Activated CD4-positive, alpha-beta T cell treated with anti-CD3 and anti-CD28 coated beads, Interleukin-10, Interleukin-2, amounts not matched to agents 100 ng/mL and 50 ng/mL, durations not matched to agents 16 hours and 8 hours (primary cell): Measurements from ENCODE around the gene PHKA2.

ENCODE experiments used
- DNase-seq: peaks from one replicate; pipeline ENCODE4 v3.0.0-alpha.2; 2020

Gene PHKA2

GRCh38 chrX:18920566-18920965, 63.3 kb downstream of the PHKA2 start:
- no peak for DNase-seq

- DNase-seq: no peak
These were observed 63.8 kb downstream of the PHKA2 start for GRCh38 chrX:18920079-18920478.

DNA sequence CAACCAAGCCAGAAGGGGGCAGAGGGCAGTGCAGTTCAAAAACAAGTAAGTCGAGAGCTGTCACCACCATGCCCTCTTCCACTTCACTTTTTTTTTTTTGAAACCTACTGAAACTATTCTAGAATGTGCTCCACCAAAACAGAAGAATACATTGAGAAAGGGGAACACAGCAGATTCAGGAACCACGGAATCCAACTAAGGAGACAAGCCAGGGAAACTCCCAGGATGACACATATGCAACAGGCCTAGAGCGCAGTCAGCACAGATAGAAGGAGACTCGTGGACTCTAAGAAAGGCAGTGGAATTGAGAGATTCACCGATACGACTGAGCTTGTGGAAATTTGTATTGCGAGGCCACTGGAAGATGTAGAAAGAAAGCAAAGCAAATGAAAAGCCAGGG, 66.1 kb downstream of the PHKA2 start:
- no peak for DNase-seq

DNA sequence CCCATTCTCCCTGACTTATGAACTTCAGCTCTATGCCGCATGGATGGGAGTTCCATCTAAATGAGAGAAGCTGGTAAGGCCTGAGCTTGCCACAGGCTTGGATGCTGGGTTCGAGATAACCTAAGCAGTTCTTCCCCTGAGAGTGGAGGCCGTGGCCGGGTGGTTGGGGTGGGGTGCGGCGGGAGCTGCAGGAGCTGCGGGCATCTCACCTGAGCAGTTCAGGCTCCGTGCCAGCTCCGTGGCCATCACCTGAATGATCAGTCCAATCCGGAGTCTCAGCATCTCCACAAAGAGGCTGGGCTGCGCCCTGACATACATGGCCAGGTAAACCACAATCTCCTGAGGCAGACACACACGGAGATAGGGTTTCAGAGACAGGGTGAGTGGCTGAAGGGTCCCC, 77.6 kb downstream of the PHKA2 start:
- no peak for DNase-seq

DNA sequence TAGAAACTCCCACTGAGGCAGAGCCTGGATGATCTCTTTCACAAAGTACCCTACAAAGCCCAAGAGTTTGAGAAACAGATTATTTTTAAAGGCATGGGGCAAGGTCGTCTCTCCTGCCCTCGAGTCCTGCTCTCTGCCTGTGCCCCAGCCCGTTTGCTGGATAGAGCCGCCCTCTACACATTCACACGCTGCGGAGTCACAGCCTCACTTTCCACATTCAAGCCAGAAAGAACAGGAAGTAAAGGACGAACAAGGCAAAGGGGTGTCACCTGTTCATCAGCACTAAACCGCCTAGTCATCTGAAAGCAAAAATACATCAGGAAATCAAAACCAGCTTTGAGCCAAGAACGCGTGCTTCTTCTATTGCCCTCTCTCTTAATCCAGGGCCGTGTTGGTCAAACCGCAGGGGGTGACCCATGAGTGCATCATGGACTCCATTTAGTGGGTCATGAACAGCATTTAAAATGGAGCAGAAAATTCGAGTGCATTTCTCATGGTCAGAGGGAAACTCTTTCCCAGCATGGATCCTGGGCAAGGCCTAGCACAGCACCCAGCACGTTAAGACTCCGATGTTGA, 83.4 kb downstream of the PHKA2 start:
- DNase-seq: no peak

GRCh38 chrX:18899796-18900380, 84.0 kb downstream of the PHKA2 start:
- no peak for DNase-seq

- no peak for DNase-seq
These were observed 85.4 kb downstream of the PHKA2 start for GRCh38 chrX:18898492-18898891.

- no peak for DNase-seq
These were observed 85.8 kb downstream of the PHKA2 start for GRCh38 chrX:18898091-18898490.

DNA sequence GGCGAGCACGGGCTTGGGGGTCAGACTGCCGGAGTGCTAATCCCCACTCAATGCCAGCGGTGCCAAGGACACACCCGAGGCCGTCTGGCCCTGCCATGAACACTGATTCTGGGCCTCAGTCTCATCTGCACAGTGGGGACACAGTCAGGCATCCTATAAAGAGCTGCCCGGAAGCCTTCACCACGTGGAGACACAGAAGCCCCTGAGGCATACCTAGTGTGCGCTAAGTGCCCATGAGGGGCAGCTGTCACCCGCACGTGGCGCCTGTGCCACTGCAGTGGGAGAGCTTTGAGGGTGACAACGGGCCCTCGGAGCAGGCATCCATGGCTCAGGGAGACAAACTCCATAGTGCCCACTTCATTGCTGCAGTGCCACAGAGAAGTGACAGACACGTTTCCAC, 86.3 kb downstream of the PHKA2 start:
- no peak for DNase-seq

GRCh38 chrX:18896680-18897544, 87.0 kb downstream of the PHKA2 start:
- DNase-seq: no peak

- no peak for DNase-seq
These were observed 88.5 kb downstream of the PHKA2 start for GRCh38 chrX:18895189-18895951.

DNA sequence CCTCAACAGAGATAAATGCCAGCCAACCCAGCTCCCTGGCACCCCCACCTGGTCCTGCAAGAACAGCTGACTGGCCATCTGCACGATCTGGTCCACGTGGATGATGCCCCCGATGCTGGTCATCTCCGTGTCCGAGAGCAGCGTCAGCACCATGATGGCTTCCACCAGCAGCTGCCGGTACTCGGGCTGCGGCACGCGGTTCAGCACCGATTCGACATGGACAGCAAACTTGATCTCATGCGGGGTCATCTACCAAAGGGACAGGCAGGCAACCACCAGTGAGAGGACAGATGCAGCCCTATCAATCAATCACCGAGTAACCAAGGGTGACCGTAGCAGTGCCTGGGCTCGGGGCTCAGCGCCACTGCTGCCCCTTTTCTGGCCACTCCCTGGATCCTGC, 89.8 kb downstream of the PHKA2 start:
- no peak for DNase-seq

GRCh38 chrX:18893536-18893935, 90.4 kb downstream of the PHKA2 start:
- no peak for DNase-seq

DNA sequence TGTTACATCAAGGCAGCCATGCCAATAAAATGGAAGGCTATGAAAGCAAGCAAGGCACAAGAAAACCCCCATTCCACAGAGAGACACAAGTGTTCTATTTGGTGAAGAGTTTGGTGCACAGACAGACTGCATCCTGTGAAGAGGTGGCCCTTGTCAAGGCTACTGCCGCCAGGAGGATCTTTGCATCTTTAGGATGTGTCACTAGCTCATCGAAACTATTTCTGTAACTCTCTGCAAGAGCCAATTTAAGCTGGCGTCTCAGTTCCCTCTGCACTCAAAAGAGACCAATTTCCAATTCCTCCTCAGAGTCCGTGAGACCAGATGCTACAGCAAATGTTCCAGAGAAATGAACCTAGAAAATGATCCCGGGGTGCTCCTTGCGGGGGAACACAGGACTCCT, 91.0 kb downstream of the PHKA2 start:
- no peak for DNase-seq

DNA sequence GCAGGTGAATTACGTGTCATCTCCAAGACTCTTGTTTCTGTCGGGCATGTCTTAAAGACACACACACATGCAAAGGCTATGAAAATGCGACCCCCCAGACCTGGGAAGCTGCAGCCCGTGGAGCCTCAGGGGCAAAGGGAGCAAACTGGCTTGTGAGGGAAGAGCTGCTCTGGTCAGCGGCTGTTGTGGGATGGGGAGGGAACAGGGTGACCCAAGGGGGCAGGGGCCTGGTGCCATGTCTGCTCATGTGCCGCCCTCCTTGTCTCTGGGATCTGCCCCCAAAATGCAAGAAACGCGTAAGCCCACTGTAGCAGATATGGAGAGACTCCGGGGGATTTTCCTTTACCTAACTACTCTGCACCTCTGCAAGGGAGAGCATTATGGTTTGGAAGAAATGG, 92.4 kb downstream of the PHKA2 start:
- no peak for DNase-seq

DNA sequence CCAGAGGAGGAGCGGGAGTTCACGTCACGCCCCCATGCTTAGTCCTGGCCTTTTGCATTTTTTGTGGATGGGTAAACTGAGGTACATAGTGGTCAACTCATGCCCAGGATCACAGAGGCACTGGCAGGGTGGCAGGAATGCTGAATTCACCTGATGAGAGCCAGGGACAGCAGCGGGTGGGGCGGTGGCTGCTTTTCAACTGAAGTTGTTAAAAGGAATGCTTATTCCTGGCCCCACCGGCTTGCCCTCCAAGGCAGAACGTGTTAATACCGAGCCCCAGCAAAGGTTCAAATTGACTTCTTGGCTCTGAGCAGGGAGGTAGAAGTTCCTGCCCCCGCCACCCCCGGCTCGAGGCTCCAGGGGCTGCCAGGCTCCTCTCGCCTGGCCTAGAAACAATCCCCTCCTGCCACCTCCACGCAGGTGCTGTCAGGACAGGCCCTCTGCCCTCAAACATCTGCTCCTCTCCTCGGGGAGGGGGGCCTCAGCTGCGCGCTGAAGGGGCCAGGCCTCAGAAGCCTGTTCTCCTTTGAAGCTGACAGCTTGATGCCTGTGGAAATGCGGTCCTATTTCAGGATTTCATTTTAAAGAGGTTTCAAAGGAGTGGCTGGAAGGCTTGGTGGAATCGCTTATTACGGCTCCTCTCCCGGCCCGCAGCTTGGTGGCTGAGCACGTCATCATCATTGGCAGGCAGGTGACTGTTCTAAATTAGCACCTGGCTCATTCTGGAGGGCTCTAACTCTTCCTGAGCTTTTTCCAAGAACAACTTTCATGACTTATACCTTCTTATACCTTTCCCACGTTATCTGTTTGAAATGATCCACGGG, 93.0 kb downstream of the PHKA2 start:
- no peak for DNase-seq

DNA sequence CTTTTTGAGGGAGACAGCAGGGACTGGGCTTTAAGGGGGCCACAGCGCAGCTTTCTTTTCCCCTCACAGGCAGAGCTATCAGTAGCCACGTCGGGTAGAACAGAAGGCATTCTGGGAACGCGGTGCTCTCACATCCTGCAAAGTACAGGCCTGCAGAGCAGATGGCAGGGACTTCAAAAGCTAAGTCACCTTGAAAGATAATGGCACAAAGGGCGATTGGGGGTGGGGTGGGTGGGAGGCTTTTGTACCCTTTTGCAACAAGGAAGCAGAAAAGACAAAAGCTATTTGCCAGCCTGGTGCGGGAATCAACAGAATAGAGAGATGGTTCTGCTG, 93.9 kb downstream of the PHKA2 start:
- DNase-seq: no peak

- DNase-seq: no peak
These were observed 94.4 kb downstream of the PHKA2 start for GRCh38 chrX:18889346-18890048.

DNA sequence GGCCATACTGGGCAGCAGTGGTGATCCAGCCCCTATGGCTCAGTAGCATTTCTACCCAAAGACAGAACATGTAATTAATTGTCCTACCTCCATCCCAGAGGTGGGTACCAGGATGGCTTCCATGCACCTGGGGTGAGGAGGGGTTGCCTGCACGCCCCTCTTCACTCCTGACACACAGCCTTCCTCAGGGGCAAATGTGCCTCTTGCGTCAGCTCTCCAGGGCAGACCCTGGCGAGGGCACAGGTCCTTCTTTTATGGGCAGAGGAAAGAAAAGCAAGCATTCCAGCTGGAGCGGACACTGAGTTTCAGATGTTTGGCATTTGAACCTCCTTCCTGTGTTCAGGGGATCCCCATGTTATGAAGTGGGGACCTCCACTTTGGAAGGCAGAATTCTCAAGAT, 95.6 kb downstream of the PHKA2 start:
- no peak for DNase-seq

DNA sequence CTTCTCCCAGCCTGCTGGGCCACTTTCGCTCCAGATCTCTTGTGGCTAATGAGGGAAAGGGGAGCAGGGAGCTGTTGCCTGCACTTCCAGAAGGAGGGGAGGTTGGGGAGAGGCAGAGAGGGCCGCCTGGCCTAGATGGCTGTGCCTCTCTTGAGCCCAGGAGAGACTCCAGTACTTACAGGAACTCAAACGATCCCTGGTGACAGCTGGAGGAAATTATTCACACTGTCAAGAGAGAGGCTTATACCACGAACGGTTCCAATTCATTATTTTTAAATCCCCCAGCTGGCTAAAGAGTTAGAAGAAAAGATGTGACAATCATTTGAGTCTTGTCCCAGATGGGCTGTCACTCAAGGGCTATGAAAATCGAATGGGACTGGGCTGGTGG, 96.1 kb downstream of the PHKA2 start:
- no peak for DNase-seq

- no peak for DNase-seq
These were observed 96.6 kb downstream of the PHKA2 start for GRCh38 chrX:18887177-18887824.
